ENCODE data around the gene ABHD15. TPM values are rescaled to one million over a fixed set of nuclear protein-coding genes. Genes with fewer than 3 reads are reported as not detected.

The ABHD15 gene
- total RNA-seq, 1 donor from 2014 or later: 5.9 TPM

- H3K36me3 ChIP-seq: no peaks in the 10 kb centered on the region
- H3K4me3 ChIP-seq: peak overlapping the region; percentile 95
- intact Hi-C loops (cut with micrococcal nuclease): no loop called here
- peak; percentile 26 for TF ChIP-seq CTCF (IDR thresholded peaks at IDR 0.05; ENCODE audit: borderline replicate concordance)
- no peaks in the 10 kb centered on the region for H3K27me3 ChIP-seq (ENCODE audit: low read depth)
- no peak for DNase-seq
- peaks cover 73% of the 10 kb centered on the region for H3K4me1 ChIP-seq
- peak overlapping the region; percentile 59 for H3K27ac ChIP-seq (replicated peaks)
- no peaks in the 10 kb centered on the region for H3K9me3 ChIP-seq (replicated peaks)
These were observed 27.0 kb upstream of the ABHD15 start for GRCh38 chr17:29593591-29594518.

- Histone ChIP-seq H3K27ac (replicated peaks) (peak within 1 kb of the TSS; percentile 93), H3K36me3 (no peaks in the 10 kb centered on the region), H3K4me3 (peak within 1 kb of the TSS; percentile 95), H3K9me3 (replicated peaks) (no peaks in the 10 kb centered on the region), H3K27me3 (ENCODE audit: low read depth) (no peaks in the 10 kb centered on the region), H3K4me1 (peaks cover 81% of the 10 kb centered on the region)
- TF ChIP-seq CTCF (IDR thresholded peaks at IDR 0.05; ENCODE audit: borderline replicate concordance): no peak
- DNase-seq: peak; percentile 58
- intact Hi-C loops (cut with micrococcal nuclease): no loop called here
These were observed 26.2 kb upstream of the ABHD15 start, which contains the start of gene ANKRD13B for GRCh38 chr17:29592850-29593551. ANKRD13B (plus strand) TSS chr17:29593132; CDS start chr17:29593622, 490 bp downstream.

- H3K27ac ChIP-seq (replicated peaks): peak overlapping the region; percentile 93
- H3K4me1 ChIP-seq: peaks cover 81% of the 10 kb centered on the region
- H3K27me3 ChIP-seq (ENCODE audit: low read depth): no peaks in the 10 kb centered on the region
- H3K4me3 ChIP-seq: peak overlapping the region; percentile 95
- H3K9me3 ChIP-seq (replicated peaks): no peaks in the 10 kb centered on the region
- intact Hi-C loops (cut with micrococcal nuclease): no loop called here
- peak; percentile 90 for DNase-seq
- peak; percentile 99 for TF ChIP-seq CTCF (IDR thresholded peaks at IDR 0.05; ENCODE audit: borderline replicate concordance)
- no peaks in the 10 kb centered on the region for H3K36me3 ChIP-seq
These were observed 25.1 kb upstream of the ABHD15 start for GRCh38 chr17:29591737-29592608.

- Histone ChIP-seq H3K4me3 (peak overlapping the region; percentile 95), H3K36me3 (no peaks in the 10 kb centered on the region), H3K9me3 (replicated peaks) (no peaks in the 10 kb centered on the region), H3K4me1 (peaks cover 81% of the 10 kb centered on the region), H3K27me3 (ENCODE audit: low read depth) (no peaks in the 10 kb centered on the region), H3K27ac (replicated peaks) (peak overlapping the region; percentile 93)
- no peak for DNase-seq
- no peak for TF ChIP-seq CTCF (IDR thresholded peaks at IDR 0.05; ENCODE audit: borderline replicate concordance)
- intact Hi-C loops (cut with micrococcal nuclease): no loop called here
These were observed 24.4 kb upstream of the ABHD15 start for GRCh38 chr17:29591146-29591736.

Measured in left ventricle myocardium inferior (tissue), 1 donor.